Neural cell (in vitro differentiated cells): ENCODE measurements around the gene KRT7.

ENCODE experiments used
- EP300 ChIP-seq: fragments of 450-650 bp; conservative IDR thresholded peaks from 2 replicates; pipeline ENCODE4 v1.6.1; 2014; ENCODE audit warnings: antibody characterized with exemption, mild to moderate bottlenecking, moderate library complexity; ENCODE audit not compliant: poor library complexity, severe bottlenecking
- EZH2 ChIP-seq: fragments of 200-600, 300-800 bp; shearing (Covaris generic), sonication (generic); IDR thresholded peaks from 2 replicates; pipeline ENCODE4 v1.6.1; 2014; ENCODE audit warnings: antibody characterized with exemption, low read length, borderline replicate concordance, mild to moderate bottlenecking; ENCODE audit not compliant: insufficient read depth, poor library complexity, severe bottlenecking
- MXI1 ChIP-seq: fragments of 450-650 bp; conservative IDR thresholded peaks from 2 replicates; pipeline ENCODE4 v1.6.1; 2014; ENCODE audit warnings: antibody characterized with exemption, mild to moderate bottlenecking; ENCODE audit not compliant: poor library complexity, severe bottlenecking
- POLR2AphosphoS5 ChIP-seq: IDR thresholded peaks from 2 replicates; pipeline ENCODE4 v1.6.1; 2012
- RAD21 ChIP-seq: fragments of 450-650 bp; conservative IDR thresholded peaks from 2 replicates; pipeline ENCODE4 v1.6.1; 2014; ENCODE audit warnings: antibody characterized with exemption, mild to moderate bottlenecking, moderate library complexity
- SMC3 ChIP-seq: fragments of 450-650 bp; conservative IDR thresholded peaks from 2 replicates; pipeline ENCODE4 v1.6.1; 2014; ENCODE audit warnings: antibody characterized with exemption, mild to moderate bottlenecking, moderate library complexity; ENCODE audit not compliant: poor library complexity
- TF ChIP-seq, protein P1 (sequence below): fragments of 450-650 bp; IDR thresholded peaks from 2 replicates; pipeline ENCODE4 v1.5.1; 2014; ENCODE audit warnings: antibody characterized with exemption, mild to moderate bottlenecking, moderate library complexity; ENCODE audit not compliant: poor library complexity, severe bottlenecking
- TF ChIP-seq, protein P2 (sequence below): IDR thresholded peaks from 2 replicates; pipeline ENCODE4 v1.6.1; 2012; ENCODE audit warnings: borderline replicate concordance

DNA sequence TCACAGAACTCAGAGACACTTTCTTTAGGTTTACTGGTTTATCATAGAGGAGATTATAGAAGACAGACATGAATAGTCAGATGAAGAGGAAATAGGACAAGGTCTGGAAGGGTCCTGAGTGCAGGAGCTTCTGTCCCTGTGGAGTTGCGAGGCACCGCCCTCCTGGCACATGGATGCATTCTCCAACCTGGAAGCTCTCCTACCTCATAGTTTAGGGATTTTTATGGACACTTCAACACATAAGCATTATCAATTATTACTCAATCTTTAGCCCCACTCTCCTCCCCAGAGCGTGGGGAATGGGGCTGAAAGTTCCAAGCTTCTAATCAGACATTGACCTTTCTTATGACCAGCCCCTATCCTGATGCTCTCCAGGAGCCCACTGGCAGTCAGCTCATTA, 12.6 kb upstream of the KRT7 start:
- TF ChIP-seq, protein P1, sequence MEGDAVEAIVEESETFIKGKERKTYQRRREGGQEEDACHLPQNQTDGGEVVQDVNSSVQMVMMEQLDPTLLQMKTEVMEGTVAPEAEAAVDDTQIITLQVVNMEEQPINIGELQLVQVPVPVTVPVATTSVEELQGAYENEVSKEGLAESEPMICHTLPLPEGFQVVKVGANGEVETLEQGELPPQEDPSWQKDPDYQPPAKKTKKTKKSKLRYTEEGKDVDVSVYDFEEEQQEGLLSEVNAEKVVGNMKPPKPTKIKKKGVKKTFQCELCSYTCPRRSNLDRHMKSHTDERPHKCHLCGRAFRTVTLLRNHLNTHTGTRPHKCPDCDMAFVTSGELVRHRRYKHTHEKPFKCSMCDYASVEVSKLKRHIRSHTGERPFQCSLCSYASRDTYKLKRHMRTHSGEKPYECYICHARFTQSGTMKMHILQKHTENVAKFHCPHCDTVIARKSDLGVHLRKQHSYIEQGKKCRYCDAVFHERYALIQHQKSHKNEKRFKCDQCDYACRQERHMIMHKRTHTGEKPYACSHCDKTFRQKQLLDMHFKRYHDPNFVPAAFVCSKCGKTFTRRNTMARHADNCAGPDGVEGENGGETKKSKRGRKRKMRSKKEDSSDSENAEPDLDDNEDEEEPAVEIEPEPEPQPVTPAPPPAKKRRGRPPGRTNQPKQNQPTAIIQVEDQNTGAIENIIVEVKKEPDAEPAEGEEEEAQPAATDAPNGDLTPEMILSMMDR = no peak
- TF ChIP-seq SMC3 = no peak
- no peak for TF ChIP-seq POLR2AphosphoS5
- no peak for TF ChIP-seq EP300
- no peak for TF ChIP-seq RAD21
- TF ChIP-seq, protein P2, sequence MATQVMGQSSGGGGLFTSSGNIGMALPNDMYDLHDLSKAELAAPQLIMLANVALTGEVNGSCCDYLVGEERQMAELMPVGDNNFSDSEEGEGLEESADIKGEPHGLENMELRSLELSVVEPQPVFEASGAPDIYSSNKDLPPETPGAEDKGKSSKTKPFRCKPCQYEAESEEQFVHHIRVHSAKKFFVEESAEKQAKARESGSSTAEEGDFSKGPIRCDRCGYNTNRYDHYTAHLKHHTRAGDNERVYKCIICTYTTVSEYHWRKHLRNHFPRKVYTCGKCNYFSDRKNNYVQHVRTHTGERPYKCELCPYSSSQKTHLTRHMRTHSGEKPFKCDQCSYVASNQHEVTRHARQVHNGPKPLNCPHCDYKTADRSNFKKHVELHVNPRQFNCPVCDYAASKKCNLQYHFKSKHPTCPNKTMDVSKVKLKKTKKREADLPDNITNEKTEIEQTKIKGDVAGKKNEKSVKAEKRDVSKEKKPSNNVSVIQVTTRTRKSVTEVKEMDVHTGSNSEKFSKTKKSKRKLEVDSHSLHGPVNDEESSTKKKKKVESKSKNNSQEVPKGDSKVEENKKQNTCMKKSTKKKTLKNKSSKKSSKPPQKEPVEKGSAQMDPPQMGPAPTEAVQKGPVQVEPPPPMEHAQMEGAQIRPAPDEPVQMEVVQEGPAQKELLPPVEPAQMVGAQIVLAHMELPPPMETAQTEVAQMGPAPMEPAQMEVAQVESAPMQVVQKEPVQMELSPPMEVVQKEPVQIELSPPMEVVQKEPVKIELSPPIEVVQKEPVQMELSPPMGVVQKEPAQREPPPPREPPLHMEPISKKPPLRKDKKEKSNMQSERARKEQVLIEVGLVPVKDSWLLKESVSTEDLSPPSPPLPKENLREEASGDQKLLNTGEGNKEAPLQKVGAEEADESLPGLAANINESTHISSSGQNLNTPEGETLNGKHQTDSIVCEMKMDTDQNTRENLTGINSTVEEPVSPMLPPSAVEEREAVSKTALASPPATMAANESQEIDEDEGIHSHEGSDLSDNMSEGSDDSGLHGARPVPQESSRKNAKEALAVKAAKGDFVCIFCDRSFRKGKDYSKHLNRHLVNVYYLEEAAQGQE = no peak
- no peak for TF ChIP-seq EZH2
- TF ChIP-seq MXI1 = no peak
